Upper lobe of left lung (tissue), 6 donors: Measurements from ENCODE around the gene ARHGAP11A. TPM values are rescaled to one million over a fixed set of nuclear protein-coding genes. Genes with fewer than 3 reads are reported as not detected.
A peak's percentile ranks its signal among the peaks of the same experiment; 100 is the strongest.

Experiments used
- ATAC-seq, 2 donors: fragments of 200-7000 bp; cut with Tn5 transposase; one replicate each; pipeline ENCODE4 v1.9.1; 2022; ENCODE audit warnings: mild to moderate bottlenecking in 2 of 2, moderate library complexity in 2 of 2; ENCODE audit not compliant: low FRiP score in 2 of 2
- DNase-seq, 2 donors: peaks; one replicate each; pipeline ENCODE4 v3.0.0-alpha.2; 2019 to 2020
- H3K27ac ChIP-seq, 4 donors: fragments of 200-600 bp; sonication (generic); one replicate each; pipeline ENCODE4 v1.5.1; 2016 to 2019
- H3K27me3 ChIP-seq, 4 donors: fragments of 200-600 bp; sonication (generic); one replicate each; pipeline ENCODE4 v1.5.1; 2017 to 2019
- H3K36me3 ChIP-seq, 4 donors: fragments of 200-600 bp; sonication (generic); one replicate each; pipeline ENCODE4 v1.5.1; 2016 to 2019
- H3K4me1 ChIP-seq, 4 donors: fragments of 200-600 bp; sonication (generic); one replicate each; pipeline ENCODE4 v1.5.1; 2018 to 2019
- H3K4me3 ChIP-seq, 4 donors: fragments of 200-600 bp; sonication (generic); one replicate each; pipeline ENCODE4 v1.5.1; 2017 to 2019; ENCODE audit warnings: mild to moderate bottlenecking in 2 of 4, moderate library complexity in 1 of 4
- H3K9me3 ChIP-seq, 4 donors: fragments of 200-600 bp; sonication (generic); one replicate each; pipeline ENCODE4 v1.5.1; 2018 to 2019
- CTCF ChIP-seq, 6 experiments: fragments of 450-650 bp in 4 of 6; fragments of 200-600 bp in 2 of 6; sonication (generic) in 2 of 6; IDR thresholded peaks; one replicate each; pipeline ENCODE4 v1.5.1; 2016 to 2019; ENCODE audit warnings: antibody characterized with exemption in 6 of 6
- EP300 ChIP-seq, 4 donors: sonication (generic); formaldehyde crosslinking; IDR thresholded peaks; one replicate each; pipeline ENCODE4 v1.5.1; 2017; ENCODE audit warnings: antibody characterized with exemption in 4 of 4, control low read depth in 2 of 4
- POLR2A ChIP-seq, 4 donors: fragments of 450-650 bp; IDR thresholded peaks; one replicate each; pipeline ENCODE4 v1.5.1; 2016 to 2017; ENCODE audit warnings: antibody characterized with exemption in 4 of 4, mild to moderate bottlenecking in 2 of 4
- POLR2AphosphoS5 ChIP-seq, 2 donors: sonication (generic); formaldehyde crosslinking; IDR thresholded peaks; one replicate each; pipeline ENCODE4 v1.5.1; 2017; ENCODE audit warnings: antibody characterized with exemption in 2 of 2
- WGBS, 2 donors: methylation state at CpG; one replicate each; pipeline ENCODE4 v1.1.5; 2017 to 2018; 5-methylcytosine and 5-hydroxymethylcytosine counted together
- small RNA-seq, 4 donors: library from RNA; depleted of rRNA; stranded (forward); fragments of <200 nt; gene quantifications; one replicate each; pipeline ENCODE3, GENCODE V24; 2016
- total RNA-seq, 6 donors: library from RNA; depleted of rRNA in 4 of 6; stranded (reverse); fragments of >200 nt in 4 of 6; gene quantifications; one replicate each; pipeline versions ENCODE4 v1.1.0 to v1.2.1, GENCODE V29; 2016 to 2021
- donor health status: DM: no; HTN: no; CAD: no; lungs with moderate emphysema.
- donor health status: DM: no; HTN: yes; CAD: no; lungs with severe emphysema.

ARHGAP11A gene
- total RNA-seq, 6 donors from 2014 or later, result 2.1 to 4.8 (median 3.9) TPM

DNA sequence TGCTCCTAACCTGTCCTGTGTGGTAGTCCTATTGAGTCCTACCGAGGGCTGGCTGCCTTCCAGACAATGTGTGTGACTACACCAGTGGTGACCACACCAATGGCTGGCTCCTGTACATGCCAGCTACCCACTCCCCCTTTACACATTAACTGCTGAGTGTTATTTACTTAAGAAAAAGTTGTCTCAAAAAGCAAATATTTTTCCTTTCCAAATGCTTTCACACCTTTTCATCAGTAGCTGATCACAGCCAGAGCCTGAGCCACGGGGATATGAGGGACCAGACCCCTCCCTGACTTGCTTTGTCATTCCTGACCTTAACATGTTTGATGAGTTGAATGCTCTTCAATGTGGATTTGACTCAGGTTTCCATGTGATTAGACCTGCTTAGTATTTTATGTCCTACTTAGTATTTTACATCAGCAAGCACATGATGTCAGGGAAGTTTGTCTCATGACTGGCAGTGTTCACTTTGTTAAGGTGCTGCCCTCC is 72.9 kb downstream of the ARHGAP11A start:
- DNase-seq, result peak in 1 of 2 donors; percentile 29

More for the DNA sequence above, 72.9 kb downstream of the ARHGAP11A start:
- no peaks in the 10 kb centered on the region for H3K4me1 ChIP-seq
- no peaks in the 10 kb centered on the region for H3K36me3 ChIP-seq
- no peak for ATAC-seq
- H3K27ac ChIP-seq, result no peak overlapping the region
- no peak overlapping the region for H3K4me3 ChIP-seq
- H3K27me3 ChIP-seq, result no peaks in the 10 kb centered on the region
- no peak for TF ChIP-seq CTCF (IDR thresholded peaks at IDR 0.05)
- no peak for TF ChIP-seq POLR2AphosphoS5 (IDR thresholded peaks at IDR 0.05)
- no peak for TF ChIP-seq POLR2A (IDR thresholded peaks at IDR 0.05)
- no peak for TF ChIP-seq EP300 (IDR thresholded peaks at IDR 0.05)
- no peaks in the 10 kb centered on the region for H3K9me3 ChIP-seq
- 47 to 49% methylated on average over 2 of the region's 2 CpGs for WGBS, 2 donors

Small RNA genes lying within 50 kb of the gene (small RNA-seq; reads per million reads assigned to genes)
- 0 reads per million in 4 donors for gene RN7SL286P

Other genes with a start within 250 kb of the ARHGAP11A start
- gene GOLGA8K, start 212.2 kb upstream of the ARHGAP11A start, total RNA-seq, result 1 to 10 TPM in 3 of 6 donors, under 1 TPM in 1, not detected in 2; 0.89 to 8.4 (median 1.9) TPM
- gene GOLGA8O, start 159.9 kb upstream of the ARHGAP11A start, total RNA-seq, result 1 to 10 TPM in 2 of 6 donors, under 1 TPM in 1, not detected in 3; 0.81 to 2.7 (median 1.0) TPM
- 10 to 100 TPM in 4 of 6 donors, 1 to 10 TPM in 2; 5.9 to 58.7 (median 14.6) TPM for gene GOLGA8N, start 22.0 kb upstream of the ARHGAP11A start, total RNA-seq
- 1 to 10 TPM in 1 of 6 donors, under 1 TPM in 2, not detected in 3; 0.61 to 1.7 (median 0.97) TPM for gene SCG5, start 26.2 kb downstream of the ARHGAP11A start, total RNA-seq
- 1 to 10 TPM in 2 of 6 donors, under 1 TPM in 2, not detected in 2; under 0.01 to 3.9 (median 0.97) TPM for gene GREM1, start 102.5 kb downstream of the ARHGAP11A start, total RNA-seq